Neuronal stem cell (in vitro differentiated cells): ENCODE results near the gene GLB1L3.
A peak's percentile ranks its signal among the peaks of the same experiment; 100 is the strongest.

Experiments
- DNase-seq: peaks from one replicate; pipeline ENCODE4 v3.0.0-alpha.2; 2013; ENCODE audit warnings: low spot score
- H2AFZ ChIP-seq: one replicate; pipeline ENCODE4 v1.6.1; 2013; ENCODE audit warnings: mild to moderate bottlenecking, low read length, inconsistent platforms
- H2AK5ac ChIP-seq: 2 replicates; pipeline ENCODE4 v1.6.1; 2013; ENCODE audit warnings: low read depth, mild to moderate bottlenecking, inconsistent platforms, low read length, moderate library complexity, mixed read lengths
- H2BK120ac ChIP-seq: 2 replicates; pipeline ENCODE4 v1.6.1; 2013; ENCODE audit warnings: low read depth, mild to moderate bottlenecking, inconsistent platforms, low read length, moderate library complexity, mixed read lengths
- H2BK12ac ChIP-seq: one replicate; pipeline ENCODE4 v1.6.1; 2013; ENCODE audit warnings: low read length, inconsistent platforms
- H2BK15ac ChIP-seq: 2 replicates; pipeline ENCODE4 v1.6.1; 2013; ENCODE audit warnings: mild to moderate bottlenecking, low read length, inconsistent platforms, mixed read lengths
- H2BK5ac ChIP-seq: one replicate; pipeline ENCODE4 v1.6.1; 2013; ENCODE audit warnings: inconsistent platforms, mild to moderate bottlenecking, low read length, moderate library complexity
- H3K14ac ChIP-seq: one replicate; pipeline ENCODE4 v1.6.1; 2013; ENCODE audit warnings: low read length, inconsistent platforms
- H3K18ac ChIP-seq: 2 replicates; pipeline ENCODE4 v1.6.1; 2013; ENCODE audit warnings: low read length, inconsistent platforms
- H3K23ac ChIP-seq: 2 replicates; pipeline ENCODE4 v1.6.1; 2013; ENCODE audit warnings: low read depth, mild to moderate bottlenecking, mixed read lengths, low read length, inconsistent platforms; ENCODE audit not compliant: poor library complexity
- H3K27ac ChIP-seq: replicated peaks from 3 replicates; pipeline ENCODE4 v1.5.1; 2013; ENCODE audit warnings: low read length, inconsistent platforms
- H3K27me3 ChIP-seq, 3 experiments: 2 replicates each; pipeline ENCODE4 v1.6.1; 2013; ENCODE audit warnings: low read length in 3 of 3, mild to moderate bottlenecking in 2 of 3, inconsistent platforms in 1 of 3, low read depth in 1 of 3, mixed read lengths in 1 of 3, moderate library complexity in 1 of 3; ENCODE audit not compliant: control insufficient read depth in 3 of 3, insufficient read depth in 3 of 3
- H3K36me3 ChIP-seq, 2 donors: replicated peaks in 1 of 2; 2 replicates each; pipeline ENCODE4 v1.6.1; 2013; ENCODE audit warnings: low read length in 2 of 2; ENCODE audit not compliant: control insufficient read depth in 2 of 2, insufficient read depth in 2 of 2
- H3K4ac ChIP-seq: 2 replicates; pipeline ENCODE4 v1.6.1; 2013; ENCODE audit warnings: inconsistent platforms, mild to moderate bottlenecking, low read length, moderate library complexity
- H3K4me1 ChIP-seq, 2 donors: 1 replicate in 1 of 2; 2 replicates in 1 of 2; pipeline ENCODE4 v1.6.1; 2013; ENCODE audit warnings: low read length in 2 of 2, low read depth in 1 of 2; ENCODE audit not compliant: control insufficient read depth in 2 of 2, insufficient read depth in 1 of 2
- H3K4me2 ChIP-seq: one replicate; pipeline ENCODE4 v1.6.1; 2013; ENCODE audit warnings: mild to moderate bottlenecking, low read length, inconsistent platforms; ENCODE audit not compliant: insufficient read depth, poor library complexity, severe bottlenecking
- H3K4me3 ChIP-seq, 2 donors: 2 replicates each; pipeline ENCODE4 v1.5.1; 2013; ENCODE audit warnings: low read length in 2 of 2, mild to moderate bottlenecking in 2 of 2, inconsistent platforms in 1 of 2, moderate library complexity in 1 of 2
- H3K79me1 ChIP-seq: one replicate; pipeline ENCODE4 v1.6.1; 2013; ENCODE audit warnings: low read depth, mild to moderate bottlenecking, inconsistent platforms, low read length, moderate library complexity
- H3K9ac ChIP-seq: one replicate; pipeline ENCODE4 v1.6.1; 2013; ENCODE audit warnings: mild to moderate bottlenecking, low read depth, low read length, inconsistent platforms; ENCODE audit not compliant: poor library complexity
- H3K9me3 ChIP-seq, 2 donors: replicated peaks in 1 of 2; 2 replicates each; pipeline versions ENCODE3 to v1.6.1; 2013; ENCODE audit warnings: low read length in 2 of 2, mild to moderate bottlenecking in 2 of 2, inconsistent platforms in 1 of 2, low read depth in 1 of 2, mixed read lengths in 1 of 2, moderate library complexity in 1 of 2; ENCODE audit not compliant: control insufficient read depth in 2 of 2, insufficient read depth in 1 of 2
- H4K8ac ChIP-seq: one replicate; pipeline ENCODE4 v1.6.1; 2013; ENCODE audit warnings: low read depth, mild to moderate bottlenecking, inconsistent platforms, low read length, moderate library complexity
- H4K91ac ChIP-seq: one replicate; pipeline ENCODE4 v1.6.1; 2013; ENCODE audit warnings: low read length, low read depth, mild to moderate bottlenecking, inconsistent platforms; ENCODE audit not compliant: poor library complexity
- whole genome bisulfite sequencing, 2 donors: extraction: QIAGEN DNeasy Blood & Tissue Kit; methylation state at CpG; one replicate each; pipeline ENCODE4 v1.1.7; 2013; ENCODE audit warnings: missing lambda C conversion rate in 2 of 2, mixed read lengths in 1 of 2; ENCODE audit not compliant: insufficient read length in 2 of 2, insufficient replicate concordance in 1 of 2; ENCODE audit errors: extremely low coverage in 2 of 2; 5-methylcytosine and 5-hydroxymethylcytosine counted together

GLB1L3 gene

DNA sequence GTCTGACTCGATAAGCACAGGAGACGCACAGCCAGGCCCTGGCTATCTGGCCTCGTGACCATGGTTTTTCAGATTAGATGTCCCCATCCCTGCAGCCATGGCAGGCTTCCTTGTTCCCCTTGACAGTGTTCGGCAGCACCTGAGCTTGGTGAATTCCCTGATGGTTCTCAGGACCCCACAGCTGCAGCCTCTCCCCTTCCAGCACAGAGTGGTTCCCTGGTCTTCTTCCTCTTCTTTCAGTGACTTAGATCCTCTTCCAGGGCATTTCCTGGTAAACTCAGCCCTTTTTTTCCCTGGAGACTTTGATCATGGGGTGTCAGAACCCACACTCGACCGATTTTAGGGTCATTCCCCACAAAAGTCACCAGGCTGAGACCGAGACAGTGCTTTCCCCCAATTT lies 14.5 kb downstream of the GLB1L3 start:
- Histone ChIP-seq H2AK5ac (no peak overlapping the region), H3K9me3 (no peaks in the 10 kb centered on the region), H3K27me3 (peaks cover 0 to 36% (median 0%) of the 10 kb centered on the region in 3 experiments), H3K27ac (no peak overlapping the region), H4K8ac (no peak overlapping the region), H2BK120ac (no peak overlapping the region), H3K14ac (no peak overlapping the region), H3K4me3 (no peak overlapping the region), H3K4me1 (no peaks in the 10 kb centered on the region), H3K23ac (no peak overlapping the region), H3K18ac (no peak overlapping the region), H3K9ac (no peak overlapping the region), H3K4ac (no peak overlapping the region), H3K36me3 (no peaks in the 10 kb centered on the region), H3K79me1 (no peaks in the 10 kb centered on the region), H2BK15ac (no peak overlapping the region), H2AFZ (no peak overlapping the region), H2BK12ac (no peak overlapping the region), H3K4me2 (no peak overlapping the region), H2BK5ac (no peak overlapping the region), H4K91ac (no peak overlapping the region)
- no CpG with 5 or more reads among the region's 7 CpGs for WGBS, 2 donors
- no peak for DNase-seq

DNA sequence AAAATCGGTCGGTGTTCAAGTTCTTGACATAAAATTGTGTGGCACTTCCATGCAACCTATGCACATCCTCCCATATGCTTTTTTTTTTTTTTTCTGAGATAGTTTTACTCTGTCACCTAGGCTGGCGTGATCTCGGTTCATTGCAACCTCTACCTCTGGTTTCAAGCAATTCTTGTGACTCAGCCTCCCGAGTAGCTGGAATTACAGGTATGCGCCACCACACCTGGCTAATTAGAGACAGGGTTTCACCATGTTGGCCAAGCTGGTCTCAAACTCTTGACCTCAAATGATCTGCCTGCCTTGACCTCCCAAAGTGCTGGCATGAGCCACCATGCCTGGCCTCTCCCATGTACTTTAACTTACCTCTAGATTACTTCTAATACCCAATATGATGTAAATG lies 15.0 kb downstream of the GLB1L3 start:
- H3K4me1 ChIP-seq, result no peaks in the 10 kb centered on the region
- no CpG with 5 or more reads among the region's 6 CpGs for WGBS, 2 donors
- peaks cover 0 to 36% (median 0%) of the 10 kb centered on the region in 3 experiments for H3K27me3 ChIP-seq
- no peak overlapping the region for H3K23ac ChIP-seq
- H3K4me2 ChIP-seq, result no peak overlapping the region
- no peaks in the 10 kb centered on the region for H3K36me3 ChIP-seq
- no peaks in the 10 kb centered on the region for H3K9me3 ChIP-seq
- H2BK15ac ChIP-seq, result no peak overlapping the region
- no peak overlapping the region for H3K9ac ChIP-seq
- no peak overlapping the region for H4K8ac ChIP-seq
- H2AFZ ChIP-seq, result no peak overlapping the region
- H2AK5ac ChIP-seq, result no peak overlapping the region
- no peak overlapping the region for H2BK12ac ChIP-seq
- H3K79me1 ChIP-seq, result no peaks in the 10 kb centered on the region
- H3K4me3 ChIP-seq, result no peak overlapping the region
- H2BK5ac ChIP-seq, result no peak overlapping the region
- no peak overlapping the region for H2BK120ac ChIP-seq
- no peak overlapping the region for H3K14ac ChIP-seq
- no peak overlapping the region for H3K4ac ChIP-seq
- no peak overlapping the region for H4K91ac ChIP-seq
- H3K27ac ChIP-seq, result no peak overlapping the region
- H3K18ac ChIP-seq, result no peak overlapping the region
- no peak for DNase-seq

DNA sequence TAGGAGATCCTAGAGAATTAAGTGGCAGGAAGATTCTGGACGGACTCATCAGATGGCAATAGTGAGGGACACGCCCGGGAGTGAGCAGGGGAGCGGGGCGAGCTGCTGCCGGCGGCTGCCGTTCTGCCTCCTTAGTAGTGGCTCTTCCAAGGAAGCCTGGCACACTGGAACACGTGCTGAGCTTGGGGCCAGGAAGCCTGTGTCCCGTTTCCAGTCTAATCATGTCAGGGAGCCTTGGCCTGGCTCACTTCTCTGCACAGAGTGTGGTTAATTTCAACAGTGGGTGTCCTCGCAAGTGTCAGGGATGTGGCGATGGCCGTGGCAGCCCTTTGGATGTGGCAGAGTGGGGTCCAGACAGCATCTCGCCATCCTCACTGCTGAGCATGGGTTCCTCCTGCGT lies 16.5 kb downstream of the GLB1L3 start:
- no peak overlapping the region for H2BK15ac ChIP-seq
- H3K9me3 ChIP-seq, result no peaks in the 10 kb centered on the region
- H2BK5ac ChIP-seq, result no peak overlapping the region
- no peak overlapping the region for H2BK120ac ChIP-seq
- no peaks in the 10 kb centered on the region for H3K4me1 ChIP-seq
- no peaks in the 10 kb centered on the region for H3K79me1 ChIP-seq
- no peak overlapping the region for H4K91ac ChIP-seq
- no peaks in the 10 kb centered on the region for H3K36me3 ChIP-seq
- no peak overlapping the region for H3K4me2 ChIP-seq
- H2AFZ ChIP-seq, result no peak overlapping the region
- H3K14ac ChIP-seq, result no peak overlapping the region
- peaks cover 0 to 36% (median 0%) of the 10 kb centered on the region in 3 experiments for H3K27me3 ChIP-seq
- H3K27ac ChIP-seq, result no peak overlapping the region
- H3K23ac ChIP-seq, result peak overlapping the region; percentile 65
- no peak for DNase-seq
- peak overlapping the region; percentile 46 for H2AK5ac ChIP-seq
- no peak overlapping the region for H4K8ac ChIP-seq
- H3K9ac ChIP-seq, result peak overlapping the region; percentile 70
- no peak overlapping the region for H2BK12ac ChIP-seq
- H3K4me3 ChIP-seq, result no peak overlapping the region
- no peak overlapping the region for H3K4ac ChIP-seq
- no CpG with 5 or more reads among the region's 15 CpGs for WGBS, 2 donors
- peak overlapping the region; percentile 28 for H3K18ac ChIP-seq

DNA sequence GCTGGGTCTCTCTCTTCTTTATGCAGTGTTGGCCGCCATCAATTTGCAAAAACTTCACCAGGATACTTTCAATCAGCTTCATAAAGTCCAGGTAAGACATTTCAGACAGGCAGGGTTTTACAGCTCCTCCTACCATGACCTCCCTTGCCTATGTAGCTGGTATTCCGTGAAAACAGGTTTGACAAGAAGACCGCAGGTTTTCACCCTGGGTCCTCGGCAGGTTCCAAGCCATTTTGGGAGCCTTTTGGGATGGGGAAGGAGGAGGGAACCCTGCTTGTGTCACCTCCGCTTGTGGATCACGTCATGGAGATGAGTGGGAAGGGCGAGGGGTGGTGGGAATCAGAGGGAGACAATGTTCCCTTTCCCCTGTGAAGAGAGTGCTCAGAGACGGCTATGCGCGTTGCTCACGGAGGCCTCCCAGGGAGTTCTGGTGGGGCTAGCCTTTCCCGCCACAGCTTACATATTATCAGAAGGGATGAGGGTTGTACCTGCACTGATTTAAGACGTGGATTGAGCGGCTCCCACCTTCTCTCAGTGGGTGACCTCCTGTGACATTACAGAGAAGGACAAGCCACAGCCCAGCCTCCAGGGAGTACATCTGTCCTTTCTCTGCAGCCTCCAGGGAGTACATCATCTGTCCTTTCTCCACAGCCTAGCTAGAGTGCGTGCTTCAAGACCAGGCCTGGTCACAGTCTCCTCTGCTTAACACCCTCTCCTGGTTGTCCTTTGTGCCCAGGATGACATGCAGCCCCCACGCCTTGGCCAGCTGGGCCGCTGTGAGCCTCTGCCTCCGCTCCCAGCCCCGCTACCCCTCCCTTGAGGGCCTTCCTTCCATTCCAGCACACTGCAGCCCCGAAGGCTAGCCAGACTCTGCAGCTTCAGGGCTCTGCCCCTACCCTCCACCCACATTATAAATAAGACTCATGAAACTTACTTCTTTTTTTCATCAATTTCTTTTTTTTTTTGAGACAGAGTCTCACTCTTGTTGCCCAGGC lies 17.2 kb downstream of the GLB1L3 start:
- Histone ChIP-seq H3K4me3 (no peak overlapping the region), H2BK5ac (no peak overlapping the region), H2BK12ac (no peak overlapping the region), H2BK15ac (no peak overlapping the region), H3K14ac (peak overlapping the region; percentile 56), H3K9me3 (no peaks in the 10 kb centered on the region), H2AK5ac (peak overlapping the region; percentile 46), H2BK120ac (no peak overlapping the region), H3K27ac (no peak overlapping the region), H3K18ac (peak overlapping the region; percentile 48), H3K4ac (no peak overlapping the region), H2AFZ (no peak overlapping the region), H3K79me1 (no peaks in the 10 kb centered on the region), H3K9ac (peak overlapping the region; percentile 70), H3K4me1 (no peaks in the 10 kb centered on the region), H3K36me3 (no peaks in the 10 kb centered on the region), H3K27me3 (peaks cover 0 to 28% (median 0%) of the 10 kb centered on the region in 3 experiments), H4K91ac (peak overlapping the region; percentile 72), H4K8ac (no peak overlapping the region), H3K23ac (peak overlapping the region; percentile 65), H3K4me2 (no peak overlapping the region)
- DNase-seq, result no peak
- no CpG with 5 or more reads among the region's 20 CpGs for WGBS, 2 donors
